WTC11 (cell line): ENCODE data around the gene CLCN6. TPM values are rescaled to one million over a fixed set of nuclear protein-coding genes. Genes with fewer than 3 reads are reported as not detected.

Source experiments
- ATAC-seq: fragments of 200-7000 bp; cut with Tn5 transposase; 2 replicates; pipeline ENCODE4 v1.10.0; 2021; ENCODE audit warnings: mild to moderate bottlenecking, moderate library complexity
- CTCF ChIA-PET: fragments of 300-600 bp; sonication (Branson Sonifier 250); formaldehyde crosslinking; loops from one replicate; lab custom pipeline; 2021; ENCODE audit warnings: antibody characterized with exemption; lab: Charles Lee
- POLR2A ChIA-PET: fragments of 350-600 bp; sonication (Branson Sonifier 250); formaldehyde crosslinking; loops from one replicate; lab custom pipeline; 2021; ENCODE audit warnings: antibody characterized with exemption; lab: Charles Lee
- DNase-seq: peaks from one replicate; pipeline ENCODE4 v3.0.0; 2021; ENCODE audit warnings: low spot score
- H3K27ac Mint-ChIP-seq: 2 replicates; pipeline ENCODE4 v1.8.0; 2021; ENCODE audit warnings: mixed read lengths
- H3K27me3 Mint-ChIP-seq: 2 replicates; pipeline ENCODE4 v1.8.0; 2021; ENCODE audit warnings: low read depth, mild to moderate bottlenecking, moderate library complexity, mixed read lengths
- H3K36me3 Mint-ChIP-seq: 2 replicates; pipeline ENCODE4 v1.8.0; 2021; ENCODE audit warnings: mixed read lengths
- H3K4me1 Mint-ChIP-seq: 2 replicates; pipeline ENCODE4 v1.8.0; 2022; ENCODE audit warnings: mixed read lengths
- H3K4me3 Mint-ChIP-seq: 2 replicates; pipeline ENCODE4 v1.8.0; 2021; ENCODE audit warnings: mild to moderate bottlenecking, moderate library complexity, mixed read lengths
- H3K9me3 Mint-ChIP-seq: 2 replicates; pipeline ENCODE4 v1.8.0; 2021; ENCODE audit warnings: mixed read lengths
- AFF4 ChIP-seq: sonication (generic); formaldehyde crosslinking; IDR thresholded peaks from 2 replicates; pipeline ENCODE4 v1.8.1; 2023; ENCODE audit warnings: mild to moderate bottlenecking, missing genetic modification reagents, borderline replicate concordance
- E2F5 ChIP-seq: sonication (generic); formaldehyde crosslinking; IDR thresholded peaks from 2 replicates; pipeline ENCODE4 v1.8.1; 2022; ENCODE audit warnings: mild to moderate bottlenecking, moderate library complexity, missing genetic modification reagents
- FOXP1 ChIP-seq: sonication (generic); formaldehyde crosslinking; IDR thresholded peaks from 2 replicates; pipeline ENCODE4 v1.8.0; 2022; ENCODE audit warnings: missing genetic modification reagents, mild to moderate bottlenecking, moderate library complexity, borderline replicate concordance
- GABPB1 ChIP-seq: sonication (generic); formaldehyde crosslinking; IDR thresholded peaks from 2 replicates; pipeline ENCODE4 v1.8.1; 2023; ENCODE audit warnings: mild to moderate bottlenecking, missing genetic modification reagents
- IRF1 ChIP-seq: sonication (generic); formaldehyde crosslinking; IDR thresholded peaks from 2 replicates; pipeline ENCODE4 v1.8.0; 2023; ENCODE audit warnings: missing genetic modification reagents
- KAT7 ChIP-seq: sonication (generic); formaldehyde crosslinking; IDR thresholded peaks from 2 replicates; pipeline ENCODE4 v1.8.1; 2023; ENCODE audit warnings: missing genetic modification reagents, mild to moderate bottlenecking, borderline replicate concordance
- ZBTB21 ChIP-seq: sonication (generic); formaldehyde crosslinking; IDR thresholded peaks from 2 replicates; pipeline ENCODE4 v1.8.1; 2023; ENCODE audit warnings: mild to moderate bottlenecking, missing genetic modification reagents, borderline replicate concordance
- ZNF121 ChIP-seq: sonication (generic); formaldehyde crosslinking; IDR thresholded peaks from 2 replicates; pipeline ENCODE4 v1.8.0; 2023; ENCODE audit warnings: missing genetic modification reagents
- ZNF232 ChIP-seq: sonication (generic); formaldehyde crosslinking; IDR thresholded peaks from 2 replicates; pipeline ENCODE4 v1.8.0; 2022; ENCODE audit warnings: mild to moderate bottlenecking, missing genetic modification reagents
- ZNF263 ChIP-seq: sonication (generic); formaldehyde crosslinking; IDR thresholded peaks from 2 replicates; pipeline ENCODE4 v1.8.1; 2022; ENCODE audit warnings: low read depth, mild to moderate bottlenecking, moderate library complexity, missing genetic modification reagents
- ZNF317 ChIP-seq: sonication (generic); formaldehyde crosslinking; IDR thresholded peaks from 2 replicates; pipeline ENCODE4 v1.8.1; 2023; ENCODE audit warnings: low read depth, mild to moderate bottlenecking, moderate library complexity, missing genetic modification reagents, borderline replicate concordance
- ZNF671 ChIP-seq: fragments of 250-450 bp; sonication (Bioruptor Pico); IDR thresholded peaks from 2 replicates; pipeline ENCODE4 v1.8.0; 2021; ENCODE audit warnings: mild to moderate bottlenecking
- ZSCAN18 ChIP-seq: fragments of 250-450 bp; sonication (Bioruptor Pico); IDR thresholded peaks from 2 replicates; pipeline ENCODE4 v2.1.2; 2022; ENCODE audit warnings: mild to moderate bottlenecking, moderate library complexity
- total RNA-seq: library from RNA; stranded (reverse); gene quantifications from 3 replicates; pipeline ENCODE4 v1.2.3, GENCODE V29; 2021
- TF ChIP-seq, protein P1 (sequence below): sonication (generic); formaldehyde crosslinking; IDR thresholded peaks from 2 replicates; pipeline ENCODE4 v1.8.0; 2022; ENCODE audit warnings: mild to moderate bottlenecking, missing genetic modification reagents
- TF ChIP-seq, protein P2 (sequence below): sonication (generic); formaldehyde crosslinking; IDR thresholded peaks from 2 replicates; pipeline ENCODE4 v1.8.0; 2022; ENCODE audit warnings: mild to moderate bottlenecking, missing genetic modification reagents
- TF ChIP-seq, protein P3 (sequence below): sonication (generic); formaldehyde crosslinking; IDR thresholded peaks from 2 replicates; pipeline ENCODE4 v1.8.1; 2023; ENCODE audit warnings: mild to moderate bottlenecking, moderate library complexity, missing genetic modification reagents

CLCN6 gene
- total RNA-seq, 1 experiment from 2014 or later = 22.3 TPM

DNA sequence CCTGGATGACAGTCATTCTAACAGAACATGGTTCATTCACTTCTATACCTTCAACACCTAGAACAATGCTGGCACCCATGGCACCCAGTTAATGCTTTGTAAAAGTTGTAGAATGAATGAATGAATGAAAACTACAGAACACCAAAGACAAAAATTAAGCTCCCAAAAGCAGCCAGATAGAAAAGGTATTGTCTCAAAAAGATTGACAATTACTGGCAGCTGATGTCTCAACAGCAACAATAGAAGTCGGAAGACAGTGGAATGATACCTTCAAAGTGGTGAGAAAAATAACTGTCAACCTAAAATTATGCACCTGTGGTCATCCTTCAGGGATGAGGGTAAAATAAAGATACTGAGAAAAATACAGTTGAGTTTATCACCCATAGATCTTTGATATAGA is 48.9 kb upstream of the CLCN6 start:
- DNase-seq (no peak), ATAC-seq (no peak)
- Mint-ChIP-seq H3K4me3 (no peak overlapping the region), H3K27ac (no peak overlapping the region), H3K9me3 (peaks cover 5% of the 10 kb centered on the region), H3K4me1 (peaks cover 20% of the 10 kb centered on the region), H3K36me3 (peaks cover 6% of the 10 kb centered on the region), H3K27me3 (peaks cover 56% of the 10 kb centered on the region)
- CTCF ChIA-PET = interaction anchor here (1.2 to 1.8 kb wide), 2 partner anchors 9 to 93 kb away, joined by 3 to 6 read pairs; partner anchors contain the start of gene FBXO6
- TF ChIP-seq E2F5 (CRISPR knock-in tag) (no peak), ZNF317 (peak; percentile 81)
- POLR2A ChIA-PET = no interaction called here

DNA sequence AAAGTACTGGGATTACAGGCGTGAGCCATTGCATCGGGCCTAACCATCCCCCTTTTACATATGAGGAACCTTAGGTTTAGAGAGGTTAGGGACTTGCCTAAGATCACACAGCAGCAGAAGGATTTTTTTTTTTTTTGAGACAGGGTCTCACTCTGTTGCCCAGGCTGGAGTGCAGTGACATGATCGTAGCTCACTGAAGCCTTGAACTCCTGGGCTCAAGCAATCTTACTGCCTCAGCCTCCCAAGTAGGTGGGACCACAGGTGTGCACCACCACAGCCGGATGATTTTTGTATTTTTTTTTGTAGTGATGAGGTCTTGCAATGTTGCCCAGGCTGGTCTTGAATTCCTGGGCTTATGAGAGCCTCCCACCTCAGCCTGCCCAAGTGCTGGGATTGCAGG is 46.2 kb upstream of the CLCN6 start:
- ChIA-PET POLR2A (no interaction called here), CTCF (interaction anchor here (7.1 kb wide), 1 partner anchor 25 kb away, joined by 41 read pairs; no protein-coding TSS in a partner anchor)
- peak; percentile 2; the same call in 1 of the 2 replicates for TF ChIP-seq ZNF121 (CRISPR knock-in tag)
- TF ChIP-seq, protein P1, sequence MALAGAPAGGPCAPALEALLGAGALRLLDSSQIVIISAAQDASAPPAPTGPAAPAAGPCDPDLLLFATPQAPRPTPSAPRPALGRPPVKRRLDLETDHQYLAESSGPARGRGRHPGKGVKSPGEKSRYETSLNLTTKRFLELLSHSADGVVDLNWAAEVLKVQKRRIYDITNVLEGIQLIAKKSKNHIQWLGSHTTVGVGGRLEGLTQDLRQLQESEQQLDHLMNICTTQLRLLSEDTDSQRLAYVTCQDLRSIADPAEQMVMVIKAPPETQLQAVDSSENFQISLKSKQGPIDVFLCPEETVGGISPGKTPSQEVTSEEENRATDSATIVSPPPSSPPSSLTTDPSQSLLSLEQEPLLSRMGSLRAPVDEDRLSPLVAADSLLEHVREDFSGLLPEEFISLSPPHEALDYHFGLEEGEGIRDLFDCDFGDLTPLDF (CRISPR knock-in tag) = no peak
- DNase-seq (no peak), ATAC-seq (no peak)
- Mint-ChIP-seq H3K36me3 (peaks cover 6% of the 10 kb centered on the region), H3K27me3 (peaks cover 72% of the 10 kb centered on the region), H3K4me3 (no peak overlapping the region), H3K27ac (peak overlapping the region; percentile 4; the same call in 1 of the 2 replicates), H3K9me3 (peaks cover 5% of the 10 kb centered on the region), H3K4me1 (peaks cover 10% of the 10 kb centered on the region)

- no peak for ATAC-seq
- Mint-ChIP-seq H3K4me1 (peaks cover 10% of the 10 kb centered on the region), H3K36me3 (peaks cover 4% of the 10 kb centered on the region), H3K4me3 (no peak overlapping the region), H3K27ac (no peak overlapping the region), H3K9me3 (peaks cover 5% of the 10 kb centered on the region), H3K27me3 (peaks cover 66% of the 10 kb centered on the region)
- no peak for DNase-seq
- TF ChIP-seq ZNF121 (CRISPR knock-in tag) (no peak), ZSCAN18 (no peak)
- ChIA-PET CTCF (interaction anchor here (7.1 kb wide), 1 partner anchor 23 kb away, joined by 41 read pairs; no protein-coding TSS in a partner anchor), POLR2A (no interaction called here)
Observed at GRCh38 chr1:11761285-11761684, 44.7 kb upstream of the CLCN6 start.

DNA sequence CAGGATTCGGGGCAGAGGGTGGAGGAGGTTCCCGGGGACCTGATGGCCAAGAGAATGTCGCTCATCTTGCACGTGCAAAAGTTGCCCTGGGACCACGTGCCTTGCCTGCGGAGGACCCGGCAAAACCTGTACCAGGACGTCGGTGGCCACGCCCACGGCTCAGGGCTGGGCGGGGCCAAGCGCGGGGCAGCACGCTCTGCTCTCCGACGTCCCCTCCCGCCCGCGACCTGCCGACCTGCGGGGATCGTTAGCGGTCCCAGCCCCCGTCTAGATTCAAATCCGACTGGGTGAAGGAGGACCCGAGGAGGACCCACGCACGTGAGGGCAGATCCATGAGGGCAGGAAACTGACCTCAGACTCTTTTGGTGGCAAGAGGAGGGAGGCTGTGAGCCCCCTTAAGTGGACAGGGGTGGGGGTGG is 44.0 kb upstream of the CLCN6 start, which contains the start of gene C1orf167:
TSS of gene C1orf167 (plus strand) at position 206 of the 419 bp plus-strand sequence. CDS start 2,208 bp downstream, outside the sequence.
- ATAC-seq = peak; percentile 87
- DNase-seq = peak; percentile 73
- peaks cover 3% of the 10 kb centered on the region for H3K36me3 Mint-ChIP-seq
- ChIA-PET POLR2A (interaction anchor here (0.9 kb wide), 1 partner anchor 98 kb away, joined by 3 read pairs; the partner anchor contains the start of gene FBXO6), CTCF (interaction anchor here (1.0 to 7.1 kb wide), 2 partner anchors 23 to 42 kb away, joined by 3 to 41 read pairs; no protein-coding TSS in a partner anchor)
- peaks cover 59% of the 10 kb centered on the region for H3K27me3 Mint-ChIP-seq
- H3K27ac Mint-ChIP-seq = no peak within 1 kb of the TSS
- H3K4me1 Mint-ChIP-seq = peaks cover 10% of the 10 kb centered on the region
- H3K4me3 Mint-ChIP-seq = peak within 1 kb of the TSS; percentile 56
- peaks cover 3% of the 10 kb centered on the region for H3K9me3 Mint-ChIP-seq
- no peak for TF ChIP-seq AFF4 (CRISPR knock-in tag)
- TF ChIP-seq ZNF671 (CRISPR knock-in tag) = no peak
- TF ChIP-seq, protein P2, sequence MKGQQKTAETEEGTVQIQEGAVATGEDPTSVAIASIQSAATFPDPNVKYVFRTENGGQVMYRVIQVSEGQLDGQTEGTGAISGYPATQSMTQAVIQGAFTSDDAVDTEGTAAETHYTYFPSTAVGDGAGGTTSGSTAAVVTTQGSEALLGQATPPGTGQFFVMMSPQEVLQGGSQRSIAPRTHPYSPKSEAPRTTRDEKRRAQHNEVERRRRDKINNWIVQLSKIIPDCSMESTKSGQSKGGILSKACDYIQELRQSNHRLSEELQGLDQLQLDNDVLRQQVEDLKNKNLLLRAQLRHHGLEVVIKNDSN = peak; percentile 76
- TF ChIP-seq IRF1 (CRISPR knock-in tag) = peak; percentile 58; the same call in 1 of the 2 replicates
- TF ChIP-seq, protein P3, sequence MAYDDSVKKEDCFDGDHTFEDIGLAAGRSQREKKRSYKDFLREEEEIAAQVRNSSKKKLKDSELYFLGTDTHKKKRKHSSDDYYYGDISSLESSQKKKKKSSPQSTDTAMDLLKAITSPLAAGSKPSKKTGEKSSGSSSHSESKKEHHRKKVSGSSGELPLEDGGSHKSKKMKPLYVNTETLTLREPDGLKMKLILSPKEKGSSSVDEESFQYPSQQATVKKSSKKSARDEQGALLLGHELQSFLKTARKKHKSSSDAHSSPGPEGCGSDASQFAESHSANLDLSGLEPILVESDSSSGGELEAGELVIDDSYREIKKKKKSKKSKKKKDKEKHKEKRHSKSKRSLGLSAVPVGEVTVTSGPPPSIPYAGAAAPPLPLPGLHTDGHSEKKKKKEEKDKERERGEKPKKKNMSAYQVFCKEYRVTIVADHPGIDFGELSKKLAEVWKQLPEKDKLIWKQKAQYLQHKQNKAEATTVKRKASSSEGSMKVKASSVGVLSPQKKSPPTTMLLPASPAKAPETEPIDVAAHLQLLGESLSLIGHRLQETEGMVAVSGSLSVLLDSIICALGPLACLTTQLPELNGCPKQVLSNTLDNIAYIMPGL (CRISPR knock-in tag) = no peak
- peak; percentile 92 for TF ChIP-seq ZNF232 (CRISPR knock-in tag)
- TF ChIP-seq FOXP1 = peak; percentile 94
- no peak for TF ChIP-seq ZNF263
- no peak for TF ChIP-seq GABPB1 (CRISPR knock-in tag)
- TF ChIP-seq KAT7 (CRISPR knock-in tag) = no peak
- no peak; the same call in 1 of the 2 replicates for TF ChIP-seq ZBTB21 (CRISPR knock-in tag)
